GM12878 (cell line): ENCODE results near the gene GABPB2. TPM values are rescaled to one million over a fixed set of nuclear protein-coding genes. Genes with fewer than 3 reads are reported as not detected.
A peak's percentile ranks its signal among the peaks of the same experiment; 100 is the strongest.

ENCODE experiments used
- BCL11A ChIP-seq: IDR thresholded peaks from 2 replicates; pipeline ENCODE4 v1.6.1; 2011; ENCODE audit warnings: low read depth, low read length
- GATAD2B ChIP-seq: fragments of 450-650 bp; conservative IDR thresholded peaks from 2 replicates; pipeline ENCODE4 v1.6.1; 2017; ENCODE audit warnings: low read depth, mild to moderate bottlenecking, moderate library complexity
- IKZF2 ChIP-seq, 2 experiments: fragments of 450-650 bp; IDR thresholded peaks; 2 replicates each; pipeline ENCODE4 v1.6.1; 2017; ENCODE audit warnings: mild to moderate bottlenecking in 2 of 2, moderate library complexity in 2 of 2
- KLF5 ChIP-seq: fragments of 450-650 bp; IDR thresholded peaks from 2 replicates; pipeline ENCODE4 v1.6.1; 2014; ENCODE audit warnings: mild to moderate bottlenecking; ENCODE audit not compliant: partially characterized antibody
- NFYB ChIP-seq: IDR thresholded peaks from 2 replicates; pipeline ENCODE4 v1.6.1; 2011; ENCODE audit warnings: low read depth, mild to moderate bottlenecking, low read length, improper control_type of control experiment, moderate library complexity; ENCODE audit not compliant: insufficient read depth
- NR2C2 ChIP-seq: IDR thresholded peaks from 2 replicates; pipeline ENCODE4 v1.6.1; 2011; ENCODE audit warnings: borderline replicate concordance, low read depth; ENCODE audit not compliant: control insufficient read depth, insufficient read length
- PRDM15 ChIP-seq: fragments of 450-650 bp; formaldehyde crosslinking; IDR thresholded peaks from 2 replicates; pipeline ENCODE4 v1.4.0; 2020; ENCODE audit warnings: mild to moderate bottlenecking, moderate library complexity
- REST ChIP-seq: IDR thresholded peaks from 2 replicates; pipeline ENCODE4 v1.6.1; 2012; ENCODE audit warnings: mild to moderate bottlenecking, low read depth, low read length
- SIX5 ChIP-seq: IDR thresholded peaks from 2 replicates; pipeline ENCODE4 v1.6.1; 2011; ENCODE audit warnings: mild to moderate bottlenecking, low read depth, low read length, moderate library complexity; ENCODE audit not compliant: severe bottlenecking
- SMAD5 ChIP-seq: IDR thresholded peaks from 2 replicates; pipeline ENCODE4 v1.6.1; 2016; ENCODE audit warnings: antibody characterized with exemption, low read depth
- SMARCA5 ChIP-seq: fragments of 450-650 bp; IDR thresholded peaks from 2 replicates; pipeline ENCODE4 v1.6.1; 2017; ENCODE audit warnings: mild to moderate bottlenecking
- SPI1 ChIP-seq: IDR thresholded peaks from 2 replicates; pipeline ENCODE4 v1.6.1; 2011; ENCODE audit warnings: low read depth, mild to moderate bottlenecking, low read length, moderate library complexity, borderline replicate concordance; ENCODE audit not compliant: insufficient read depth
- TARDBP ChIP-seq: IDR thresholded peaks from 2 replicates; pipeline ENCODE4 v1.6.1; 2016; ENCODE audit warnings: borderline replicate concordance
- ZNF622 ChIP-seq: fragments of 450-650 bp; IDR thresholded peaks from 2 replicates; pipeline ENCODE4 v1.6.1; 2017; ENCODE audit warnings: mild to moderate bottlenecking, inconsistent platforms
- polyA plus RNA-seq, 11 experiments: library from polyadenylated mRNA; depleted of rRNA in 4 of 11; unstranded in 6 of 11; stranded (reverse) in 5 of 11; fragments of >200 nt; fragmentation: Nextera tagmentation in 4 of 11; fragmentation: Illumina TruSeq in 1 of 11; extraction: Ambion mirVana in 4 of 11; extraction: Trizol in 1 of 11; gene quantifications; 1 replicate in 1 of 11; 2 replicates in 10 of 11; pipeline versions ENCODE4 v1.2.1 to v1.2.3, GENCODE V29; 2011 to 2016; ENCODE audit warnings: inconsistent platforms in 2 of 11, missing spikeins in 2 of 11, low read depth in 1 of 11
- total RNA-seq, 4 experiments: library from RNA; depleted of rRNA in 3 of 4; stranded (reverse); fragments of >200 nt in 3 of 4; fragmentation: Illumina TruSeq in 1 of 4; extraction: Trizol in 1 of 4; gene quantifications; 2 replicates each; pipeline versions ENCODE4 v1.2.1 to v1.2.3, GENCODE V29; 2013 to 2021
- TF ChIP-seq, protein P1 (sequence below): IDR thresholded peaks from 2 replicates; pipeline ENCODE4 v1.6.1; 2011; ENCODE audit warnings: borderline replicate concordance, low read depth, mild to moderate bottlenecking, moderate library complexity, low read length; ENCODE audit not compliant: insufficient read depth, poor library complexity, severe bottlenecking
- TF ChIP-seq, protein P2 (sequence below): fragments of 450-650 bp; IDR thresholded peaks from 2 replicates; pipeline ENCODE4 v1.6.1; 2016; ENCODE audit warnings: mild to moderate bottlenecking, moderate library complexity, borderline replicate concordance

Gene GABPB2
- total and polyA plus RNA-seq, 10 of the 15 experiments (the other 5 are each of a cell fraction or from before 2014, with no cell fraction given) = 2.3 to 10.5 (median 6.9) TPM

DNA sequence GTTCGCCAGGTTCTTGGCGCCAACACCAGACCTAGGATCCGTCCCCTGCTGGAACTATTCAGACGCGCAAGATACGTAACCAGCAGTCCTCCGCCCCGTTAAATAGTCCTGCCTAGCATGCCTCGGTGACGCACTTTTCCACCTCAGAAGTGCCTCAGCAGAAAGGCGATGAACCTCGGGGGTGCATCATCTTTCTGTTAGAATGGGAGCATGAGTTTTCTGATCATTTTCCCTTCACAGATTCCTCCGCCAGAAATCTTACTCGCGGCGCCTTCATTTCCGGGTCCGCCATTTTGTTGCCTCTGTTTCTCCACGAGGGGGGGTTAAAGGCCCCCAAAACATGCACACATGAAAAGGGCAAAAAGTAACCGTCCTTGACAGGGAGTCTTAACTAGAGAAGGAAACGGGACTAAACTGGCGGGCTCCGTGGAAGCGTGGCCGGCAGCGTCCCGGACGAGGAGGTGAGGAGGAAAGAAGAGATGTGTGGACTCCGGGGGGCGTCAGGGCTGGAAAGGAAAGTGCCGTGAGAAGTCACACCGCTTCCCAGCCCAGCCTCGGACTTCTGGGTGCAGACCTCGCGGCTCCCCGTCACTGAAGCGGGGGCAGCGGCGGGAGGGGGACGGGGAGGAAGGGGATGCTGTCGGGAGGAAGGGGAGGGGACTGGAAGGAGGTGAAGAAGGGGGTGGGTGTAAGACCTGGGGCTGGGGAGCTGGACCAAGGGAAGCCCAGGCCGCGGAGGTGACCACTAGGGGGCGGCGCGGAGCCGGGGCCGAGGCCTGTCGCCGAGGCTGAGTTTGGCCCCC is at the start of gene GABPB2 (continued):
- TF ChIP-seq, protein P1, sequence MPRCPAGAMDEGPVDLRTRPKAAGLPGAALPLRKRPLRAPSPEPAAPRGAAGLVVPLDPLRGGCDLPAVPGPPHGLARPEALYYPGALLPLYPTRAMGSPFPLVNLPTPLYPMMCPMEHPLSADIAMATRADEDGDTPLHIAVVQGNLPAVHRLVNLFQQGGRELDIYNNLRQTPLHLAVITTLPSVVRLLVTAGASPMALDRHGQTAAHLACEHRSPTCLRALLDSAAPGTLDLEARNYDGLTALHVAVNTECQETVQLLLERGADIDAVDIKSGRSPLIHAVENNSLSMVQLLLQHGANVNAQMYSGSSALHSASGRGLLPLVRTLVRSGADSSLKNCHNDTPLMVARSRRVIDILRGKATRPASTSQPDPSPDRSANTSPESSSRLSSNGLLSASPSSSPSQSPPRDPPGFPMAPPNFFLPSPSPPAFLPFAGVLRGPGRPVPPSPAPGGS = no peak
- TF ChIP-seq TARDBP (peak; percentile 95), ZNF622 (no peak), SIX5 (no peak), SMAD5 (peak; percentile 86), GATAD2B (peak; percentile 77), SPI1 (no peak), KLF5 (peak; percentile 74), NFYB (no peak), SMARCA5 (peak; percentile 91), IKZF2 (IDR thresholded peaks at IDR 0.05) (peak; percentile 84 to 93), PRDM15 (CRISPR knock-in tag) (no peak), BCL11A (no peak), REST (no peak), NR2C2 (no peak)
- TF ChIP-seq, protein P2, sequence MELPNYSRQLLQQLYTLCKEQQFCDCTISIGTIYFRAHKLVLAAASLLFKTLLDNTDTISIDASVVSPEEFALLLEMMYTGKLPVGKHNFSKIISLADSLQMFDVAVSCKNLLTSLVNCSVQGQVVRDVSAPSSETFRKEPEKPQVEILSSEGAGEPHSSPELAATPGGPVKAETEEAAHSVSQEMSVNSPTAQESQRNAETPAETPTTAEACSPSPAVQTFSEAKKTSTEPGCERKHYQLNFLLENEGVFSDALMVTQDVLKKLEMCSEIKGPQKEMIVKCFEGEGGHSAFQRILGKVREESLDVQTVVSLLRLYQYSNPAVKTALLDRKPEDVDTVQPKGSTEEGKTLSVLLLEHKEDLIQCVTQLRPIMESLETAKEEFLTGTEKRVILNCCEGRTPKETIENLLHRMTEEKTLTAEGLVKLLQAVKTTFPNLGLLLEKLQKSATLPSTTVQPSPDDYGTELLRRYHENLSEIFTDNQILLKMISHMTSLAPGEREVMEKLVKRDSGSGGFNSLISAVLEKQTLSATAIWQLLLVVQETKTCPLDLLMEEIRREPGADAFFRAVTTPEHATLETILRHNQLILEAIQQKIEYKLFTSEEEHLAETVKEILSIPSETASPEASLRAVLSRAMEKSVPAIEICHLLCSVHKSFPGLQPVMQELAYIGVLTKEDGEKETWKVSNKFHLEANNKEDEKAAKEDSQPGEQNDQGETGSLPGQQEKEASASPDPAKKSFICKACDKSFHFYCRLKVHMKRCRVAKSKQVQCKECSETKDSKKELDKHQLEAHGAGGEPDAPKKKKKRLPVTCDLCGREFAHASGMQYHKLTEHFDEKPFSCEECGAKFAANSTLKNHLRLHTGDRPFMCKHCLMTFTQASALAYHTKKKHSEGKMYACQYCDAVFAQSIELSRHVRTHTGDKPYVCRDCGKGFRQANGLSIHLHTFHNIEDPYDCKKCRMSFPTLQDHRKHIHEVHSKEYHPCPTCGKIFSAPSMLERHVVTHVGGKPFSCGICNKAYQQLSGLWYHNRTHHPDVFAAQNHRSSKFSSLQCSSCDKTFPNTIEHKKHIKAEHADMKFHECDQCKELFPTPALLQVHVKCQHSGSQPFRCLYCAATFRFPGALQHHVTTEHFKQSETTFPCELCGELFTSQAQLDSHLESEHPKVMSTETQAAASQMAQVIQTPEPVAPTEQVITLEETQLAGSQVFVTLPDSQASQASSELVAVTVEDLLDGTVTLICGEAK = peak; percentile 83; the same call in 1 of the 2 replicates
